GM12878 (cell line): ENCODE results near the gene CFAP141. TPM values are rescaled to one million over a fixed set of nuclear protein-coding genes. Genes with fewer than 3 reads are reported as not detected.
A peak's percentile ranks its signal among the peaks of the same experiment; 100 is the strongest.

Experiments
- ATAC-seq: fragments of 200-7000 bp; cut with Tn5 transposase; 3 replicates; pipeline ENCODE4 v1.9.1; 2020; ENCODE audit warnings: mild to moderate bottlenecking, moderate library complexity
- BruUV-seq: library from RNA; stranded (reverse); fragments of 400-500 nt; replicated peaks from 2 replicates; lab custom pipeline; 2021; lab: Mats Ljungman, UMichigan
- CTCF ChIA-PET: fragments of 300-600 bp; sonication (Branson Sonifier 250); formaldehyde crosslinking; extraction: SDS; loops from one replicate; lab custom pipeline; 2021; ENCODE audit warnings: inconsistent platforms; lab: Yijun Ruan, JAX
- POLR2A ChIA-PET: fragments of 350-600 bp; formaldehyde crosslinking; extraction: SDS; loops from one replicate; lab custom pipeline; 2021; ENCODE audit warnings: inconsistent platforms; lab: Charles Lee
- RAD21 ChIA-PET: fragments of 300-600 bp; sonication (Branson Sonifier 250); formaldehyde crosslinking; loops from one replicate; lab custom pipeline; 2023; ENCODE audit warnings: antibody characterized with exemption; ENCODE audit not compliant: unreplicated experiment; lab: Charles Lee
- SMC1A ChIA-PET: fragments of 300-600 bp; sonication (Branson Sonifier 250); formaldehyde crosslinking; loops from one replicate; lab custom pipeline; 2023; ENCODE audit not compliant: unreplicated experiment, uncharacterized antibody; lab: Charles Lee
- DNase-seq: peaks from one replicate; pipeline ENCODE4 v3.0.0-alpha.2; 2011; ENCODE audit warnings: low read depth, low spot score
- FAIRE-seq: peaks from 3 replicates; lab custom pipeline; 2011; peaks lifted over from hg19 to GRCh38; lab: Jason Lieb, UNC
- H2AFZ ChIP-seq: 2 replicates; pipeline ENCODE4 v1.6.0; 2011; ENCODE audit warnings: low read depth, low read length, control low read depth; ENCODE audit not compliant: control insufficient read depth
- H3K27ac ChIP-seq: 2 replicates; pipeline ENCODE4 v1.5.1; 2011; ENCODE audit warnings: control low read depth; ENCODE audit not compliant: control insufficient read depth, insufficient read depth
- H3K27me3 ChIP-seq, 2 experiments: replicated peaks in 1 of 2; 2 replicates each; pipeline versions ENCODE4 v1.6.0 to v1.6.1; 2011; ENCODE audit warnings: low read length in 1 of 2; ENCODE audit not compliant: control insufficient read depth in 2 of 2, insufficient read depth in 2 of 2
- H3K36me3 ChIP-seq, 2 experiments: 2 replicates each; pipeline ENCODE4 v1.5.1; 2011; ENCODE audit warnings: low read length in 1 of 2; ENCODE audit not compliant: control insufficient read depth in 2 of 2, insufficient read depth in 2 of 2
- H3K4me1 ChIP-seq: 2 replicates; pipeline ENCODE4 v1.6.1; 2011; ENCODE audit warnings: mild to moderate bottlenecking, low read length, moderate library complexity, mixed read lengths; ENCODE audit not compliant: control insufficient read depth, insufficient read depth
- H3K4me2 ChIP-seq: 2 replicates; pipeline ENCODE4 v1.6.0; 2011; ENCODE audit warnings: control low read depth; ENCODE audit not compliant: control insufficient read depth, insufficient read depth
- H3K4me3 ChIP-seq: fragments of 200-600 bp; sonication (generic); 2 replicates; pipeline ENCODE4 v1.5.1; 2016
- H3K79me2 ChIP-seq: 2 replicates; pipeline ENCODE4 v1.6.0; 2011; ENCODE audit warnings: low read length; ENCODE audit not compliant: control insufficient read depth, insufficient read depth
- H3K9ac ChIP-seq: 2 replicates; pipeline ENCODE4 v1.8.0; 2011; ENCODE audit warnings: low read length, control low read depth, mixed read lengths; ENCODE audit not compliant: control insufficient read depth, insufficient read depth
- H3K9me3 ChIP-seq: replicated peaks from 3 replicates; pipeline ENCODE4 v1.5.1; 2011; ENCODE audit warnings: mild to moderate bottlenecking, low read length; ENCODE audit not compliant: control insufficient read depth, insufficient read depth
- H4K20me1 ChIP-seq: 2 replicates; pipeline ENCODE4 v1.6.0; 2011; ENCODE audit not compliant: control insufficient read depth, insufficient read depth
- BMI1 ChIP-seq: fragments of 450-650 bp; IDR thresholded peaks from 2 replicates; pipeline ENCODE4 v1.6.1; 2016; ENCODE audit warnings: mild to moderate bottlenecking, moderate library complexity, borderline replicate concordance
- BRCA1 ChIP-seq: IDR thresholded peaks from 2 replicates; pipeline ENCODE4 v1.6.1; 2011; ENCODE audit warnings: low read depth, low read length, improper control_type of control experiment
- CEBPB ChIP-seq, 2 experiments: fragments of 150-350 bp in 1 of 2; IDR thresholded peaks; 2 replicates each; pipeline ENCODE4 v1.6.1; 2012 to 2014; ENCODE audit warnings: low read depth in 2 of 2, low read length in 2 of 2, borderline replicate concordance in 1 of 2, inconsistent platforms in 1 of 2
- HSF1 ChIP-seq: fragments of 150-350 bp; IDR thresholded peaks from 2 replicates; pipeline ENCODE4 v1.6.1; 2014; ENCODE audit warnings: mild to moderate bottlenecking, low read depth, low read length
- POLR2AphosphoS5 ChIP-seq: IDR thresholded peaks from 2 replicates; pipeline ENCODE4 v1.6.1; 2011; ENCODE audit warnings: mild to moderate bottlenecking, low read length, inconsistent platforms
- TCF3 ChIP-seq: IDR thresholded peaks from 2 replicates; pipeline ENCODE4 v1.6.1; 2012; ENCODE audit warnings: low read depth, mild to moderate bottlenecking, low read length, borderline replicate concordance; ENCODE audit not compliant: insufficient read depth
- WGBS: methylation state at CpG from one replicate; pipeline ENCODE4 v1.1.6; 2016; ENCODE audit warnings: low lambda C conversion rate; ENCODE audit not compliant: insufficient replicate concordance, insufficient coverage; ENCODE audit errors: missing lambda C conversion rate; 5-methylcytosine and 5-hydroxymethylcytosine counted together
- in situ Hi-C: fragments of 300-500 bp; cut with MboI; formaldehyde crosslinking; loops from 9 replicates; pipeline ENCODE4 v1.14.3; 2018; ENCODE audit warnings: mixed read lengths
- intact Hi-C: fragments of 100-400 bp; cut with micrococcal nuclease; formaldehyde crosslinking; loops from one replicate; pipeline ENCODE4 v1.14.2; 2022; ENCODE audit not compliant: unreplicated experiment
- polyA plus RNA-seq, 11 experiments: library from polyadenylated mRNA; depleted of rRNA in 4 of 11; unstranded in 6 of 11; stranded (reverse) in 5 of 11; fragments of >200 nt; fragmentation: Nextera tagmentation in 4 of 11; fragmentation: Illumina TruSeq in 1 of 11; extraction: Ambion mirVana in 4 of 11; extraction: Trizol in 1 of 11; gene quantifications; 1 replicate in 1 of 11; 2 replicates in 10 of 11; pipeline versions ENCODE4 v1.2.1 to v1.2.3, GENCODE V29; 2011 to 2016; ENCODE audit warnings: inconsistent platforms in 2 of 11, missing spikeins in 2 of 11, low read depth in 1 of 11
- total RNA-seq, 4 experiments: library from RNA; depleted of rRNA in 3 of 4; stranded (reverse); fragments of >200 nt in 3 of 4; fragmentation: Illumina TruSeq in 1 of 4; extraction: Trizol in 1 of 4; gene quantifications; 2 replicates each; pipeline versions ENCODE4 v1.2.1 to v1.2.3, GENCODE V29; 2013 to 2021

CFAP141 gene
- total and polyA plus RNA-seq, 10 of the 15 experiments (the other 5 are each of a cell fraction or from before 2014, with no cell fraction given) = not detected

GRCh38 chr1:154178013-154178412, 28.1 kb downstream of the CFAP141 start:
- ChIA-PET CTCF (interaction anchor here (0.8 to 1.6 kb wide), 5 partner anchors 16 to 381 kb away, joined by 3 to 7 read pairs (median 3); no protein-coding TSS in a partner anchor), SMC1A (interaction anchor here (1.0 to 2.6 kb wide), 6 partner anchors 12 to 259 kb away, joined by 3 to 10 read pairs (median 3); partner anchors contain the start of gene TPM3), RAD21 (interaction anchor here (1.0 to 1.4 kb wide), 4 partner anchors 20 to 94 kb away, joined by 3 to 5 read pairs (median 3); partner anchors contain the start of gene HAX1), POLR2A (interaction anchor here (0.6 to 1.8 kb wide), 3 partner anchors 19 to 149 kb away, joined by 3 to 4 read pairs (median 3); no protein-coding TSS in a partner anchor)
- peak overlapping the region; percentile 99 for H3K4me3 ChIP-seq
- H3K4me1 ChIP-seq = peaks cover 17% of the 10 kb centered on the region
- peaks cover 81% of the 10 kb centered on the region for H3K79me2 ChIP-seq
- in situ Hi-C loops (no loop called here), intact Hi-C loops (no loop called here)
- H3K27me3 ChIP-seq = no peaks in the 10 kb centered on the region
- peak overlapping the region; percentile 30; the same call in 1 of the 2 replicates for H3K9ac ChIP-seq
- H4K20me1 ChIP-seq = peaks cover 36% of the 10 kb centered on the region
- H2AFZ ChIP-seq = no peak overlapping the region
- no TSS peak for BruUV-seq
- WGBS = 18% methylated on average over 2 of the region's 2 CpGs
- no peaks in the 10 kb centered on the region for H3K9me3 ChIP-seq
- peak overlapping the region; percentile 1; the same call in 1 of the 2 replicates for H3K4me2 ChIP-seq
- DNase-seq (no peak), ATAC-seq (no peak), FAIRE-seq (no peak)
- H3K36me3 ChIP-seq = peaks cover 5 to 34% of the 10 kb centered on the region in 2 experiments
- TF ChIP-seq CEBPB (IDR thresholded peaks at IDR 0.05; ENCODE audit: borderline replicate concordance in 1 of 2, low read depth in 2 of 2, low read length in 2 of 2) = no peak
- TF ChIP-seq BMI1 = peak; percentile 45; the same call in 1 of the 2 replicates
- TF ChIP-seq BRCA1 = no peak
- no peak for TF ChIP-seq HSF1
- TF ChIP-seq TCF3 = no peak
- TF ChIP-seq POLR2AphosphoS5 = 0 out of 2 replicates have a peak, but pooled peaks have one; percentile 0
- H3K27ac ChIP-seq = no peak overlapping the region
